AG04449 (cell line): ENCODE results near the gene PCP2.

ENCODE experiments used
- CTCF ChIA-PET: fragments of 350-600 bp; formaldehyde crosslinking; extraction: SDS; loops from one replicate; lab custom pipeline; 2021; ENCODE audit warnings: antibody characterized with exemption; lab: Yijun Ruan, JAX
- POLR2A ChIA-PET: fragments of 400-600, 350-600 bp; formaldehyde crosslinking; extraction: SDS; loops from one replicate; lab custom pipeline; 2020; ENCODE audit warnings: antibody characterized with exemption, inconsistent platforms; lab: Yijun Ruan, JAX
- DNase-seq: peaks from one replicate; pipeline ENCODE4 v3.0.0-alpha.2; 2010; ENCODE audit warnings: low read depth, low spot score
- H3K4me3 ChIP-seq: 2 replicates; pipeline ENCODE4 v1.5.1; 2011; ENCODE audit warnings: low read depth, mild to moderate bottlenecking, control low read depth, low read length
- CTCF ChIP-seq: IDR thresholded peaks from one replicate; pipeline ENCODE4 v1.5.1; 2011; ENCODE audit warnings: mild to moderate bottlenecking, moderate library complexity, low read length, control low read depth, inconsistent platforms; ENCODE audit not compliant: insufficient read depth; ENCODE audit errors: missing control alignments

Gene PCP2

GRCh38 chr19:7631577-7631976 is 1.9 kb downstream of the PCP2 start:
- CTCF ChIA-PET, result interaction anchor here (2.4 to 3.6 kb wide), 2 partner anchors 21 to 168 kb away, joined by 12 to 18 read pairs; no protein-coding TSS in a partner anchor
- POLR2A ChIA-PET, result no interaction called here
- no peak overlapping the region for H3K4me3 ChIP-seq
- DNase-seq, result no peak
- no peak for TF ChIP-seq CTCF

- CTCF ChIA-PET, result interaction anchor here (1.2 to 3.6 kb wide), 5 partner anchors 23 to 170 kb away, joined by 3 to 18 read pairs (median 7); partner anchors contain the start of genes MCEMP1 and TRAPPC5
These were observed 4.0 kb downstream of the PCP2 start, which contains the start of the genes PET100 and XAB2 for GRCh38 chr19:7629347-7630054. Gene PET100, plus strand, starts transcription at chr19:7629793. Its CDS starts 41 bp downstream, at chr19:7629834. Gene XAB2, minus strand, starts transcription at chr19:7629545. Its CDS starts 18 bp downstream, at chr19:7629527.

GRCh38 chr19:7628589-7629311 is 4.8 kb downstream of the PCP2 start:
- no peak for TF ChIP-seq CTCF
- H3K4me3 ChIP-seq, result peak overlapping the region; percentile 99
- DNase-seq, result no peak
- CTCF ChIA-PET, result interaction anchor here (3.6 kb wide), 1 partner anchor 24 kb away, joined by 18 read pairs; no protein-coding TSS in a partner anchor
- POLR2A ChIA-PET, result interaction anchor here (1.0 kb wide), 1 partner anchor 432 kb away, joined by 3 read pairs; no protein-coding TSS in a partner anchor

More at GRCh38 chr19:7629347-7630054, 4.0 kb downstream of the PCP2 start, which contains the start of the genes PET100 and XAB2:
- POLR2A ChIA-PET, result interaction anchor here (0.7 to 1.0 kb wide), 2 partner anchors 66 to 433 kb away, joined by 3 read pairs; no protein-coding TSS in a partner anchor
- H3K4me3 ChIP-seq, result peak within 1 kb of the TSS; percentile 99
- peak; percentile 94 for DNase-seq
- no peak for TF ChIP-seq CTCF

- no peak for DNase-seq
- no peak overlapping the region for H3K4me3 ChIP-seq
- ChIA-PET POLR2A (no interaction called here), CTCF (interaction anchor here (2.0 kb wide), 1 partner anchor 54 kb away, joined by 5 read pairs; the partner anchor contains the start of gene TRAPPC5)
- no peak for TF ChIP-seq CTCF
These were observed 6.4 kb downstream of the PCP2 start for GRCh38 chr19:7627166-7627565.

- no peak overlapping the region for H3K4me3 ChIP-seq
- POLR2A ChIA-PET, result no interaction called here
- no peak for TF ChIP-seq CTCF
- no peak for DNase-seq
- CTCF ChIA-PET, result interaction anchor here (2.0 kb wide), 1 partner anchor 55 kb away, joined by 5 read pairs; the partner anchor contains the start of gene TRAPPC5
These were observed 7.7 kb downstream of the PCP2 start for GRCh38 chr19:7625763-7626372.
